Measurements from ENCODE around the gene NDEL1.

NDEL1 gene

GRCh38 chr17:8417806-8418205 lies 17.9 kb upstream of the NDEL1 start:
- DNase-seq = no peak

- DNase-seq = no peak
Measured at GRCh38 chr17:8418471-8418870, 17.2 kb upstream of the NDEL1 start.

GRCh38 chr17:8419305-8419704 lies 16.4 kb upstream of the NDEL1 start:
- DNase-seq = no peak

GRCh38 chr17:8420041-8420934 lies 15.4 kb upstream of the NDEL1 start:
- DNase-seq = no peak

GRCh38 chr17:8421571-8421970 lies 14.1 kb upstream of the NDEL1 start:
- DNase-seq = no peak

- DNase-seq = no peak
Measured at GRCh38 chr17:8426094-8426720, 9.5 kb upstream of the NDEL1 start.

- DNase-seq = no peak
Measured at GRCh38 chr17:8426802-8427201, 8.9 kb upstream of the NDEL1 start.

- DNase-seq = no peak
Measured at GRCh38 chr17:8430966-8431365, 4.7 kb upstream of the NDEL1 start.

GRCh38 chr17:8436169-8436843 lies 622 bp downstream of the NDEL1 start:
- DNase-seq = peak; percentile 40

- DNase-seq = no peak
Measured at GRCh38 chr17:8436844-8437171, 1.1 kb downstream of the NDEL1 start.

- no peak for DNase-seq
Measured at GRCh38 chr17:8438441-8438840, 2.8 kb downstream of the NDEL1 start.

GRCh38 chr17:8439681-8440080 lies 4.0 kb downstream of the NDEL1 start:
- DNase-seq = no peak

- DNase-seq = no peak
Measured at GRCh38 chr17:8441690-8442089, 6.0 kb downstream of the NDEL1 start.

GRCh38 chr17:8442310-8442709 lies 6.6 kb downstream of the NDEL1 start:
- no peak for DNase-seq

GRCh38 chr17:8443756-8444155 lies 8.1 kb downstream of the NDEL1 start:
- no peak for DNase-seq

- DNase-seq = no peak
Measured at GRCh38 chr17:8444494-8444893, 8.8 kb downstream of the NDEL1 start.

GRCh38 chr17:8445536-8445935 lies 9.9 kb downstream of the NDEL1 start:
- DNase-seq = no peak

GRCh38 chr17:8447799-8448198 lies 12.1 kb downstream of the NDEL1 start:
- DNase-seq = no peak

GRCh38 chr17:8448310-8448709 lies 12.6 kb downstream of the NDEL1 start:
- DNase-seq = no peak

- DNase-seq = no peak
Measured at GRCh38 chr17:8451933-8452614, 16.4 kb downstream of the NDEL1 start.

- no peak for DNase-seq
Measured at GRCh38 chr17:8453326-8453725, 17.6 kb downstream of the NDEL1 start.

- no peak for DNase-seq
Measured at GRCh38 chr17:8455665-8456209, 20.1 kb downstream of the NDEL1 start.

GRCh38 chr17:8458128-8458527 lies 22.4 kb downstream of the NDEL1 start:
- DNase-seq = no peak

All from NK-92 treated with Interleukin-12 subunit alpha and Interleukin-12 subunit beta, amount 100 ng/mL, for 24 hours (cell line).